Heart left ventricle (tissue), 16 donors: ENCODE results near the gene LY6G6F. TPM values are rescaled to one million over a fixed set of nuclear protein-coding genes. Genes with fewer than 3 reads are reported as not detected.

ENCODE experiments used
- ATAC-seq, 4 donors: fragments of 200-7000 bp; cut with Tn5 transposase; one replicate each; pipeline ENCODE4 v1.9.1; 2020 to 2022; ENCODE audit warnings: moderate library complexity in 4 of 4, mild to moderate bottlenecking in 3 of 4, moderate number of reproducible peaks in 1 of 4
- DNase-seq, 5 donors: peaks; one replicate each; pipeline ENCODE4 v3.0.0-alpha.2; 2020
- H3K27ac ChIP-seq, 12 donors: fragments of 200-600 bp; sonication (generic) in 4 of 12; one replicate each; pipeline versions ENCODE4 v1.5.0 to v1.8.0; 2016 to 2022; ENCODE audit warnings: mild to moderate bottlenecking in 2 of 12
- H3K27me3 ChIP-seq, 9 donors: fragments of 200-600 bp; sonication (generic) in 2 of 9; one replicate each; pipeline versions ENCODE4 v1.5.1 to v1.8.0; 2016 to 2022; ENCODE audit warnings: mild to moderate bottlenecking in 3 of 9
- H3K36me3 ChIP-seq, 9 donors: fragments of 200-600 bp; sonication (generic) in 2 of 9; one replicate each; pipeline versions ENCODE4 v1.5.0 to v1.8.0; 2018 to 2022; ENCODE audit warnings: mild to moderate bottlenecking in 2 of 9
- H3K4me1 ChIP-seq, 12 donors: fragments of 200-600 bp; sonication (generic) in 4 of 12; one replicate each; pipeline versions ENCODE4 v1.5.0 to v1.8.0; 2016 to 2022; ENCODE audit warnings: mild to moderate bottlenecking in 3 of 12
- H3K4me3 ChIP-seq, 12 donors: fragments of 200-600 bp; sonication (generic) in 4 of 12; one replicate each; pipeline versions ENCODE4 v1.5.0 to v1.8.0; 2017 to 2022; ENCODE audit warnings: mild to moderate bottlenecking in 9 of 12, moderate library complexity in 4 of 12
- H3K9me3 ChIP-seq, 12 donors: fragments of 200-600 bp; sonication (generic) in 4 of 12; one replicate each; pipeline versions ENCODE4 v1.5.0 to v1.8.0; 2016 to 2022; ENCODE audit warnings: mild to moderate bottlenecking in 1 of 12
- POLR2A ChIP-seq, 2 donors: fragments of 450-650 bp; IDR thresholded peaks; one replicate each; pipeline ENCODE4 v1.6.1; 2017; ENCODE audit warnings: antibody characterized with exemption in 2 of 2, mild to moderate bottlenecking in 2 of 2, moderate library complexity in 2 of 2
- WGBS, 4 donors: extraction: QIAGEN DNeasy Blood & Tissue Kit in 2 of 4; methylation state at CpG; one replicate each; pipeline versions ENCODE4 v1.1.5 to v1.1.7; 2013 to 2018; 5-methylcytosine and 5-hydroxymethylcytosine counted together
- intact Hi-C, 10 donors: fragments of 100-400 bp; cut with DNase I; formaldehyde crosslinking; loops; one replicate each; pipeline versions ENCODE4 v1.11.1 to v1.14.2; 2022
- polyA plus RNA-seq, 2 donors: library from polyadenylated mRNA; stranded (reverse); fragments of 200-250 nt; gene quantifications; one replicate each; pipeline ENCODE4 v1.2.3, GENCODE V29; 2013
- total RNA-seq, 9 donors: library from RNA; depleted of rRNA in 2 of 9; stranded (reverse); fragments of >200 nt in 2 of 9; fragmentation: NEBNext Ultra II Directional in 3 of 9; extraction: Animal tissue kit (Norgen Biotek cat#: 25700) in 3 of 9; gene quantifications; one replicate each; pipeline versions ENCODE4 v1.1.0 to v1.2.4, GENCODE V29; 2016 to 2023
- TF ChIP-seq, protein P1 (sequence below), 12 donors: fragments of 200-600 bp; sonication (generic) in 4 of 12; IDR thresholded peaks; one replicate each; pipeline versions ENCODE4 v1.5.0 to v1.8.0; 2018 to 2022; ENCODE audit warnings: antibody characterized with exemption in 12 of 12, mild to moderate bottlenecking in 5 of 12
- donor health status: ischemic (EF 13 %, LVEDD 7.1; RV severe dilation, severe dysfunction).
- donor health status: healthy with polysubstance abuse.
- donor health status: DM: no; HTN: yes; CAD: no.
- donor health status: DM: no; HTN: no; CAD: no.
- donor health status: ischemic (EF 25% LVEDD 6.9; RV normal size, moderate dysfunction).
- donor health status: ischemic (EF 25% LVEDD 5.7; RV mildly dilated, moderate dysfunction).
- donor health status: healthy.
- donor health status: DM: yes; HTN: yes; CAD: no.
- donor health status: ischemic (EF 35%, LVEDD 5.7; RV mildly dilated, moderate dysfunction).
- donor health status: nonischemic (EF 11% LVEDD 7.7; RV severe dilation, severe dysfunction).
- donor health status: DM: yes; HTN: yes; CAD: no.
- donor health status: PGD.
- donor health status: ischemic (EF 29% LVEDD 5.4; RV normal size, mild dysfunction).
- donor health status: nonischemic (EF 23%, LVEDD 6.1; RV moderate dilation, normal function).

Gene LY6G6F
- total and polyA plus RNA-seq, 11 donors = not detected

DNA sequence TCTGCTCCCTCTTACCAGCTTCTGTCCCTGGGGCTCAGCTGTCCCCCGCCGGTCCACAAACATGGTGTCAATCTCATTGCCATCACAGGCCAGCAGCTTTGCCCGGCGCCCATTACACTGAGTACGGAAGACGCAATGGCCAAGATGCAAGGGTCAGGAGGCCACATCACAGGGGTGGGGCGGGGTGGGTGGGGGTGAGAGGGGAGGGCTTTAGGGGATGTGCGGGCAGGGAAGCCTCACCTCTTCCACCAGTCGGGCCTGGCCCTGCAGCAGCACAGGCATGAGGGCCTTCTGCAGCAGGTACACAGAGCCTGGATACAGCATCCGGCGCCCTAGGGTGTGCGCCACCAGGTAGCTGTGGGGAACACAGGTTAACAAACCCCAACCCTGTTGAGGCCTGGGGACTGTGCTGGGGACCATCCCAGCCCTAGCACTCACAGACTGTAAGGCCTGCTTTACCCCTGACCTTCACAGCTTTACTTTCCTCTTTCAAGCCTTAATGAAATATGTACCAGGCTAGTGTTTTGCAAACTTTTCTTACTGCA, 15.0 kb upstream of the LY6G6F start:
- no peak overlapping the region for H3K27ac ChIP-seq
- H3K36me3 ChIP-seq = peaks cover 0 to 100% (median 100%) of the 10 kb centered on the region in 9 donors
- 92 to 96% (median 95%) methylated on average over 6 to 12 of the region's 12 CpGs for WGBS, 4 donors
- intact Hi-C loops = no loop called here
- H3K9me3 ChIP-seq = no peaks in the 10 kb centered on the region
- peaks cover 0 to 5% (median 0%) of the 10 kb centered on the region in 12 donors for H3K4me1 ChIP-seq
- ATAC-seq (no peak), DNase-seq (peak in 1 of 5 donors; percentile 30)
- TF ChIP-seq, protein P1, sequence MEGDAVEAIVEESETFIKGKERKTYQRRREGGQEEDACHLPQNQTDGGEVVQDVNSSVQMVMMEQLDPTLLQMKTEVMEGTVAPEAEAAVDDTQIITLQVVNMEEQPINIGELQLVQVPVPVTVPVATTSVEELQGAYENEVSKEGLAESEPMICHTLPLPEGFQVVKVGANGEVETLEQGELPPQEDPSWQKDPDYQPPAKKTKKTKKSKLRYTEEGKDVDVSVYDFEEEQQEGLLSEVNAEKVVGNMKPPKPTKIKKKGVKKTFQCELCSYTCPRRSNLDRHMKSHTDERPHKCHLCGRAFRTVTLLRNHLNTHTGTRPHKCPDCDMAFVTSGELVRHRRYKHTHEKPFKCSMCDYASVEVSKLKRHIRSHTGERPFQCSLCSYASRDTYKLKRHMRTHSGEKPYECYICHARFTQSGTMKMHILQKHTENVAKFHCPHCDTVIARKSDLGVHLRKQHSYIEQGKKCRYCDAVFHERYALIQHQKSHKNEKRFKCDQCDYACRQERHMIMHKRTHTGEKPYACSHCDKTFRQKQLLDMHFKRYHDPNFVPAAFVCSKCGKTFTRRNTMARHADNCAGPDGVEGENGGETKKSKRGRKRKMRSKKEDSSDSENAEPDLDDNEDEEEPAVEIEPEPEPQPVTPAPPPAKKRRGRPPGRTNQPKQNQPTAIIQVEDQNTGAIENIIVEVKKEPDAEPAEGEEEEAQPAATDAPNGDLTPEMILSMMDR (IDR thresholded peaks at IDR 0.05) = no peak
- no peaks in the 10 kb centered on the region for H3K27me3 ChIP-seq
- no peak overlapping the region for H3K4me3 ChIP-seq

DNA sequence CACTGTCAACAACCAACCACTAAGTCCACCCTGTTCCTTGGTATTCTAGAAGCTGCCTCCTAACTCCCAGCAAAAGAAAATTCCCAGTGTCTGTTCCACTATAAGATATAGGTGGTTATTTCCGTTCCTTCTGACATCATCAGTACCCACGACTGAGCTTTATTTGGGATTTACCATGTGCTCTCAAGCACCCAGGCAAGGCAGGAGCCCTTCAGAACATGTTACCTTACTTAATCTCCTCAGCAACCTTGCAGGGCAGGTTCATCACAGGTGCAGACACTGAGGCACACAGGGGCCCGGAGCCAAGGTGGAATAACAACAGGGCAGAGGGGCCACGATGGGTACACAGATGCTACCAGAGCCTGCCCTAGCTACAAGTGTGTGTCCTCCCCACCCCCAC, 14.3 kb upstream of the LY6G6F start:
- H3K27me3 ChIP-seq = no peaks in the 10 kb centered on the region
- H3K27ac ChIP-seq = no peak overlapping the region
- H3K36me3 ChIP-seq = peaks cover 0 to 100% (median 99%) of the 10 kb centered on the region in 9 donors
- intact Hi-C loops = no loop called here
- ATAC-seq (no peak), DNase-seq (peak in 1 of 5 donors; percentile 12)
- 77 to 82% (median 79%) methylated on average over 4 of the region's 4 CpGs for WGBS, 4 donors
- TF ChIP-seq, protein P1 (IDR thresholded peaks at IDR 0.05) = no peak
- TF ChIP-seq POLR2A (IDR thresholded peaks at IDR 0.05) = no peak
- peaks cover 0 to 5% (median 0%) of the 10 kb centered on the region in 12 donors for H3K4me1 ChIP-seq
- H3K9me3 ChIP-seq = no peaks in the 10 kb centered on the region
- no peak overlapping the region for H3K4me3 ChIP-seq

DNA sequence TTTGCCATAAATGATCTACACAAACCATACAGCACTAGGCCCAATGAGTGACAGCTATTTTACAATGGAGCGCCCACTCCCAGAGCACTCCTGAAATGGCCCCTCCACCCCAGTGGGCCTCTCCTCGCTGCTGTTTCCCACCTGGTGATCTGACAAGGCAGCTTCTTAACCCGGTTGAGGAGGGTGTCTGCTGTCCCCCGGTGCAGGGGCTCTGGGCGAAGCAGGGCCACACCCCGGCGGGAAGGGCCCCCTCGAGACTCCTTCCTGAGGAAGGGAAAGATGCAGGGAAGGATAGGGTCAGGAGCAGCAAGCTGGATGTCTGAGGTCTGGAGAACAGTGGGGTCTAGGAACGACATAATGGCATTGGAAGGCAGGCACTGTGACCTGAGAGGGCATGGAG, 13.8 kb upstream of the LY6G6F start:
- no peak for ATAC-seq
- no peak for DNase-seq
- Histone ChIP-seq H3K9me3 (no peaks in the 10 kb centered on the region), H3K27me3 (no peaks in the 10 kb centered on the region), H3K27ac (no peak overlapping the region), H3K4me3 (no peak overlapping the region), H3K36me3 (peaks cover 0 to 100% (median 96%) of the 10 kb centered on the region in 9 donors), H3K4me1 (peaks cover 0 to 8% (median 0%) of the 10 kb centered on the region in 12 donors)
- intact Hi-C loops = no loop called here
- WGBS, 4 donors = 80 to 90% (median 86%) methylated on average over 9 of the region's 9 CpGs
- no peak for TF ChIP-seq POLR2A (IDR thresholded peaks at IDR 0.05)
- TF ChIP-seq, protein P1 (IDR thresholded peaks at IDR 0.05) = no peak

DNA sequence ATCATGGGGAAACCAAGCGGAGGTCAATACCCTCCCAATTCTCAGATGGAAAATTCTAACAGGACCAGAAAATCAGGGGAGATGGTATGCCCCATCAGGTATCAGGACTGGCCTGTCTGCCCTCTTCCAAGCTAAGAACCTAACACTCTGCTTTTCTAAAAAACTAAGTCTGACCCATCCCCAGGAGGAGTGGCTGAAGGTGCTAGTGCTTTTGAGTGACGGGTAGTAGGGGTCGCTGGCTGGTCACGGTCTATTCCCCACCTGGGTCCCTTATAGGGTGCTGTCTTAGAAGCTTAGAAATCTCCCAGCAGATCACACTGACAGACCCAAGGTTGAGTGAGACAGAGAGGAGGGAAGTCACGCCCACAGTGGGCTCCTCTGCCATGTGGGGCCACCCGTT, 13.1 kb upstream of the LY6G6F start:
- TF ChIP-seq, protein P1 (IDR thresholded peaks at IDR 0.05) = no peak
- TF ChIP-seq POLR2A (IDR thresholded peaks at IDR 0.05) = no peak
- H3K4me3 ChIP-seq = no peak overlapping the region
- peaks cover 0 to 100% (median 96%) of the 10 kb centered on the region in 9 donors for H3K36me3 ChIP-seq

More for the DNA sequence above, 13.1 kb upstream of the LY6G6F start:
- H3K27me3 ChIP-seq = no peaks in the 10 kb centered on the region
- intact Hi-C loops = no loop called here
- H3K9me3 ChIP-seq = no peaks in the 10 kb centered on the region
- DNase-seq (no peak), ATAC-seq (no peak)
- peaks cover 0 to 11% (median 0%) of the 10 kb centered on the region in 12 donors for H3K4me1 ChIP-seq
- 90 to 92% (median 91%) methylated on average over 6 of the region's 6 CpGs for WGBS, 4 donors
- no peak overlapping the region for H3K27ac ChIP-seq
